A549 treated with dexamethasone at 1 μM for 4 hours (cell line): ENCODE measurements around the gene SLC39A5. TPM values are rescaled to one million over a fixed set of nuclear protein-coding genes. Genes with fewer than 3 reads are reported as not detected.

ENCODE experiments used
- total RNA-seq: library from RNA; stranded (reverse); fragments of 200-300 nt; extraction: Qiagen RNA extraction; gene quantifications from 5 replicates; pipeline ENCODE4 v1.2.3, GENCODE V29; 2022

The SLC39A5 gene
- 0.09 TPM in 1 of 5 replicates, not detected in the others for total RNA-seq

GRCh38 chr12:56229916-56230431 lies at the start of gene SLC39A5:
Gene SLC39A5, plus strand, starts transcription at chr12:56230051. Its CDS starts 1,224 bp downstream, at chr12:56231275.

GRCh38 chr12:56189099-56189917 lies 40.5 kb upstream of the SLC39A5 start, which contains the start of gene SMARCC2:
Gene SMARCC2, minus strand, starts transcription at chr12:56189483. Its CDS starts 22 bp downstream, at chr12:56189461.

GRCh38 chr12:56221757-56222530 lies 7.9 kb upstream of the SLC39A5 start, which contains the start of gene RNF41:
Gene RNF41, minus strand, starts transcription at chr12:56221922. Its CDS starts 7,875 bp downstream, at chr12:56214047.

GRCh38 chr12:56224102-56224701 lies 5.6 kb upstream of the SLC39A5 start, which contains the start of gene NABP2:
Gene NABP2, plus strand, starts transcription at chr12:56224342. Its CDS starts 515 bp downstream, at chr12:56224857.

GRCh38 chr12:56258068-56258819 lies 28.4 kb downstream of the SLC39A5 start, which contains the start of gene ANKRD52:
Gene ANKRD52, minus strand, starts transcription at chr12:56258384. Its CDS starts 115 bp downstream, at chr12:56258269.

GRCh38 chr12:56266693-56267442 lies 37.0 kb downstream of the SLC39A5 start, which contains the start of gene COQ10A:
Gene COQ10A, plus strand, starts transcription at chr12:56266942. Its CDS starts 177 bp downstream, at chr12:56267119.

Other genes with a start within 250 kb of the SLC39A5 start
- 7.2 to 9.5 TPM (median 8.0 TPM) in 5 replicates for gene SUOX, start 232.8 kb upstream of the SLC39A5 start, total RNA-seq
- gene IKZF4, start 209.0 kb upstream of the SLC39A5 start, total RNA-seq = 2.3 to 2.9 TPM (median 2.8 TPM) in 5 replicates
- 569 to 686 TPM (median 600 TPM) in 5 replicates for gene RPS26, start 188.1 kb upstream of the SLC39A5 start, total RNA-seq
- 1.1 to 1.7 TPM (median 1.3 TPM) in 5 replicates for gene ERBB3, start 149.9 kb upstream of the SLC39A5 start, total RNA-seq
- 310 to 332 TPM (median 329 TPM) in 5 replicates for gene PA2G4, start 125.5 kb upstream of the SLC39A5 start, total RNA-seq
- 5,372 to 6,304 TPM (median 5,793 TPM) in 5 replicates for gene RPL41, start 113.4 kb upstream of the SLC39A5 start, total RNA-seq
- 2.5 to 3.5 TPM (median 3.1 TPM) in 5 replicates for gene ZC3H10, start 111.8 kb upstream of the SLC39A5 start, total RNA-seq
- 56.5 to 75.8 TPM (median 72.7 TPM) in 5 replicates for gene ESYT1, start 101.8 kb upstream of the SLC39A5 start, total RNA-seq
- 68.1 to 83.2 TPM (median 73.8 TPM) in 5 replicates for gene MYL6B, start 77.5 kb upstream of the SLC39A5 start, total RNA-seq
- gene MYL6, start 71.7 kb upstream of the SLC39A5 start, total RNA-seq = 2,040 to 3,443 TPM (median 2,154 TPM) in 5 replicates
- gene SMARCC2, start 40.6 kb upstream of the SLC39A5 start, total RNA-seq = 22.5 to 42.3 TPM (median 39.4 TPM) in 5 replicates
- gene RNF41, start 8.1 kb upstream of the SLC39A5 start, total RNA-seq = 21.6 to 27.4 TPM (median 26.5 TPM) in 5 replicates
- 54.2 to 64.3 TPM (median 59.9 TPM) in 5 replicates for gene NABP2, start 5.7 kb upstream of the SLC39A5 start, total RNA-seq
- 29.4 to 50.6 TPM (median 47.0 TPM) in 5 replicates for gene ANKRD52, start 28.3 kb downstream of the SLC39A5 start, total RNA-seq
- gene COQ10A, start 36.9 kb downstream of the SLC39A5 start, total RNA-seq = 12.6 to 15.7 TPM (median 15.3 TPM) in 5 replicates
- 165 to 177 TPM (median 167 TPM) in 5 replicates for gene CS, start 70.3 kb downstream of the SLC39A5 start, total RNA-seq
- gene CNPY2, start 85.9 kb downstream of the SLC39A5 start, total RNA-seq = 120 to 144 TPM (median 126 TPM) in 5 replicates
- 11.3 to 14.3 TPM (median 14.2 TPM) in 5 replicates for gene PAN2, start 103.9 kb downstream of the SLC39A5 start, total RNA-seq
- 0.17 to 0.49 TPM (median 0.32 TPM) in 4 of 5 replicates, not detected in the other for gene IL23A, start 108.8 kb downstream of the SLC39A5 start, total RNA-seq
- 7.6 to 13.7 TPM (median 11.1 TPM) in 5 replicates for gene STAT2, start 130.1 kb downstream of the SLC39A5 start, total RNA-seq
- not detected in 5 replicates for gene APOF, start 132.8 kb downstream of the SLC39A5 start, total RNA-seq
- 27.2 to 40.2 TPM (median 36.9 TPM) in 5 replicates for gene TIMELESS, start 219.4 kb downstream of the SLC39A5 start, total RNA-seq
- gene MIP, start 224.6 kb downstream of the SLC39A5 start, total RNA-seq = 0.15 TPM in 1 of 5 replicates, not detected in the others
- 1.5 to 2.0 TPM (median 1.8 TPM) in 5 replicates for gene SPRYD4, start 238.5 kb downstream of the SLC39A5 start, total RNA-seq